ENCODE measurements around the gene GADD45G.

The GADD45G gene, protein sequence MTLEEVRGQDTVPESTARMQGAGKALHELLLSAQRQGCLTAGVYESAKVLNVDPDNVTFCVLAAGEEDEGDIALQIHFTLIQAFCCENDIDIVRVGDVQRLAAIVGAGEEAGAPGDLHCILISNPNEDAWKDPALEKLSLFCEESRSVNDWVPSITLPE

GRCh38 chr9:89604729-89605464, at the start of gene GADD45G:
Gene GADD45G (plus strand): TSS chr9:89605012. CDS start chr9:89605122, 110 bp downstream.
- H3K9me3 Mint-ChIP-seq = no peaks in the 10 kb centered on the region
- H3K27ac Mint-ChIP-seq (ENCODE audit: low read depth) = peak within 1 kb of the TSS; percentile 41
- peak; percentile 60 for ATAC-seq (replicated peaks; ENCODE audit: extremely low read depth, poor library complexity, severe bottlenecking)
- peaks cover 6% of the 10 kb centered on the region for H3K36me3 Mint-ChIP-seq (ENCODE audit: insufficient read depth)
- H3K27me3 Mint-ChIP-seq = peaks cover 80% of the 10 kb centered on the region
- peaks cover 24% of the 10 kb centered on the region for H3K4me1 Mint-ChIP-seq
- peak within 1 kb of the TSS; percentile 81 for H3K4me3 Mint-ChIP-seq
- peak; percentile 61 to 71 for DNase-seq (ENCODE audit: low spot score in 2 of 2)

GRCh38 chr9:89555036-89555415, 49.8 kb upstream of the GADD45G start:
- no peak for DNase-seq (ENCODE audit: low spot score in 2 of 2)
- no peaks in the 10 kb centered on the region for H3K9me3 Mint-ChIP-seq
- no peak overlapping the region for H3K4me3 Mint-ChIP-seq
- peaks cover 22% of the 10 kb centered on the region for H3K4me1 Mint-ChIP-seq
- no peaks in the 10 kb centered on the region for H3K27me3 Mint-ChIP-seq
- H3K36me3 Mint-ChIP-seq (ENCODE audit: insufficient read depth) = peaks cover 2% of the 10 kb centered on the region
- ATAC-seq (replicated peaks; ENCODE audit: extremely low read depth, poor library complexity, severe bottlenecking) = no peak
- no peak overlapping the region for H3K27ac Mint-ChIP-seq (ENCODE audit: low read depth)

DNA sequence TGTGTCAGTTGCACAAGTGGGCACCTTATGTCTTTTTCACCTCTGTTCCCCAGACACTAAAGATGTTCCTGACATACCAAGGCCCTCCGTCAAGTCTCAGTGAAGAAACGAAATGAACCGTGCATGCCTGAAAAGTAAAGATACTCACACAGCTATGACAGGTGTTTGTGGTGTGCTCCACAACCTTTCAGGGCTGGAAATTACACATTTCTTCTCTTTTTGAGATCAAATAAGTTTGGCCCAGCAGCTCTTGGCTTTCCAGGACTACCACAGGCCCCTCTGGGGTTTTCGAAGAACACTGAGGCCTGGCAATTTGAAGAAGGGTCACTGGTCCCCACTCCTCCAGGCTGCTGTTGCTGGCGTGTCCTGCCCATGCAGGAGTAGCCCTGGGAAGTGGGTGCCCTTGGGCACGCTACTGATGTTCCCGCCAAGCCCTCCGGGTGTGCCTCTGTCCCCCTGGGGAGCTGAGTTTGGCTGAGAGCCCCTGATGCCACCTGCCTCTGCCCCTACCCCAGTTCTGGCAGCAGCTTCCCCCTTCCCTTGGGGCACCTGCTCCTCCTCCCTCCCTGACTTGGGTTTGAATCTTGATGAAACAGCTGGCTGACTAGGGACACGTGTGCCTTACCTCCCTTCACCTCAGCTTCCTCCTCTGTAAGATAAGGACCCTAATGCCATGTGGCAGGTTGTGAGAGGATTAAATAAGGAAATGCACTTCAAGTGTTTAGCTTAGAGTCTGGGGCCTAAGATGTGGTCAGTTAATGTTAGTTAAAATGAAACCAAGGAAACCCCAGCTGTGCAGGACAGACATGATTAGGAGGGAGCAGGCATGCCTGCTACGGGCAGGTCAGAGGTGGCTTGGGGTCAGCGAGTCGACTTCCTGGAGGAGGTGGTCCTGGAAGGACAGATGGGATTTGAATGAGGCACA, 49.1 kb upstream of the GADD45G start:
- Mint-ChIP-seq H3K4me3 (no peak overlapping the region), H3K27ac (ENCODE audit: low read depth) (peak overlapping the region; percentile 61), H3K27me3 (no peaks in the 10 kb centered on the region), H3K9me3 (no peaks in the 10 kb centered on the region), H3K4me1 (peaks cover 17% of the 10 kb centered on the region), H3K36me3 (ENCODE audit: insufficient read depth) (peaks cover 2% of the 10 kb centered on the region)
- no peak for DNase-seq (ENCODE audit: low spot score in 2 of 2)
- ATAC-seq (replicated peaks; ENCODE audit: extremely low read depth, poor library complexity, severe bottlenecking) = no peak

DNA sequence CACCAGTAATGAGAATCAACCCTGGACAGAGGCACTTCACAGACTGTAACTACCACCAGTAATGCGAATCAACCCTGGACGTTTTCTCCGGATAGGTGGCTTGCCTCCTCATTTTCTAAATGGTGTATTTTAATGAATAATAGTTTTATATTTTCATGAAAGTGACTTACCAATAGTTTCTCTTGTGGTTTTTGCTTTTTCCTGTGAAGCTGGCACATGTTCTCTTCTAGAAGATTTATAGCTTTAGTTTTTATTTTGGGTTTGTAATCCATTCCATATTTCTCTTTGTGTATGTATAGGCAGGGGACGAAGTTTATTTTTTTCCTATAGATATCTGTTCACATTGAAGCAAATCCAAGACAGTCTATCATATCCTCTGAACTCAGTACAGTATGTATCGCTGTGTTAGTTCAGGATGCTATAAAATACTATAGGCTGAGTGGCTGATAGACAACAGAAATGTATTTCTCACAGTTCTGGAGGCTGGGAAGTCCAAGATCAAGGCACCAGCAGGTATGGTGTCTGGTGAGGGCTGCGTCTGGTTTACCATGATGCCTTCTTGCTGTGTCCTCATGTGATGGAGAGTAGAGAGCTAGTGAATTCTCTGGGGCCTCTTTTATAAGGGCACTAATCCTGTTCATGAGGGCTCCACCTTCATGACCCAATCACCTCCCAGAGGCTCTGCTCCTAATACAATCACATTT, 46.5 kb upstream of the GADD45G start:
- H3K27me3 Mint-ChIP-seq = peaks cover 5% of the 10 kb centered on the region
- no peak overlapping the region for H3K4me3 Mint-ChIP-seq
- H3K36me3 Mint-ChIP-seq (ENCODE audit: insufficient read depth) = peaks cover 2% of the 10 kb centered on the region
- peaks cover 17% of the 10 kb centered on the region for H3K4me1 Mint-ChIP-seq
- DNase-seq (ENCODE audit: low spot score in 2 of 2) (no peak), ATAC-seq (replicated peaks; ENCODE audit: extremely low read depth, poor library complexity, severe bottlenecking) (no peak)
- H3K27ac Mint-ChIP-seq (ENCODE audit: low read depth) = no peak overlapping the region
- H3K9me3 Mint-ChIP-seq = no peaks in the 10 kb centered on the region

GRCh38 chr9:89558948-89559347, 45.9 kb upstream of the GADD45G start:
- H3K4me1 Mint-ChIP-seq = peaks cover 17% of the 10 kb centered on the region
- peaks cover 2% of the 10 kb centered on the region for H3K36me3 Mint-ChIP-seq (ENCODE audit: insufficient read depth)
- no peaks in the 10 kb centered on the region for H3K9me3 Mint-ChIP-seq
- DNase-seq (ENCODE audit: low spot score in 2 of 2) (no peak), ATAC-seq (replicated peaks; ENCODE audit: extremely low read depth, poor library complexity, severe bottlenecking) (no peak)
- peaks cover 11% of the 10 kb centered on the region for H3K27me3 Mint-ChIP-seq
- no peak overlapping the region for H3K27ac Mint-ChIP-seq (ENCODE audit: low read depth)
- no peak overlapping the region for H3K4me3 Mint-ChIP-seq

GRCh38 chr9:89562186-89562814, 42.5 kb upstream of the GADD45G start:
- ATAC-seq (replicated peaks; ENCODE audit: extremely low read depth, poor library complexity, severe bottlenecking) = no peak

GRCh38 chr9:89563571-89564345, 41.1 kb upstream of the GADD45G start:
- no peaks in the 10 kb centered on the region for H3K36me3 Mint-ChIP-seq (ENCODE audit: insufficient read depth)

More at GRCh38 chr9:89562186-89562814, 42.5 kb upstream of the GADD45G start:
- no peak for DNase-seq (ENCODE audit: low spot score in 2 of 2)
- no peaks in the 10 kb centered on the region for H3K9me3 Mint-ChIP-seq
- peaks cover 18% of the 10 kb centered on the region for H3K27me3 Mint-ChIP-seq
- H3K27ac Mint-ChIP-seq (ENCODE audit: low read depth) = no peak overlapping the region
- H3K4me1 Mint-ChIP-seq = peaks cover 6% of the 10 kb centered on the region
- H3K36me3 Mint-ChIP-seq (ENCODE audit: insufficient read depth) = no peaks in the 10 kb centered on the region
- H3K4me3 Mint-ChIP-seq = no peak overlapping the region

DNA sequence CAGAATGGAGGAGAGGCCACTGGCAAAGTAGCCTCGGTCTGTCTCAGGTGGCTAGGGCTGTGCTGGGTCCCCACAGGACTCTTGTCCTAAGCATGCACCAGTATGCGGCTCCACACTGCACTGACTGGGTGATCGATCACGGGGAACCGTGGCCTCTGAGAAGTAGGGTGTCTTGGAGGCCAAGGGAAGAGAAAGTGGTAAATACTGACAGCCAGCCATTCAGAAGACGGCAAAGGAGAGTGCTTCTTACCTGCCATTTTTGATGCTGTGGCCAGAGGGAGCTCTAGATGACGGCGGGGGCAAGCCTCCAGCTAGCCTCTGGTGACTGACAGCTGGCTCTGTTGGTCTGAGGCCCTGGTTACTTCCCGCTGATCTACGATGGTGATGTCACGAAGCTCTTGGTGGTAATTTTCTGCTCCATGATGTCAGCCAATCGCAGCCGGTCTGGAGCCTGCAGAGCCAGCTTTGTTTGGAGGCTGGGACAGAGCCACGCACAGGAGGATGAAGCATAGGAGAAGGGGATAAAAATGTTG, 40.4 kb upstream of the GADD45G start:
- Mint-ChIP-seq H3K4me1 (no peaks in the 10 kb centered on the region), H3K27ac (ENCODE audit: low read depth) (no peak overlapping the region)
- no peak for DNase-seq (ENCODE audit: low spot score in 2 of 2)

More at GRCh38 chr9:89563571-89564345, 41.1 kb upstream of the GADD45G start:
- Mint-ChIP-seq H3K9me3 (no peaks in the 10 kb centered on the region), H3K27ac (ENCODE audit: low read depth) (no peak overlapping the region), H3K27me3 (peaks cover 18% of the 10 kb centered on the region), H3K4me3 (no peak overlapping the region), H3K4me1 (no peaks in the 10 kb centered on the region)
- DNase-seq (ENCODE audit: low spot score in 2 of 2) = no peak
- no peak for ATAC-seq (replicated peaks; ENCODE audit: extremely low read depth, poor library complexity, severe bottlenecking)

GRCh38 chr9:89567649-89568048, 37.2 kb upstream of the GADD45G start:
- Mint-ChIP-seq H3K36me3 (ENCODE audit: insufficient read depth) (no peaks in the 10 kb centered on the region), H3K4me1 (no peaks in the 10 kb centered on the region)
- ATAC-seq (replicated peaks; ENCODE audit: extremely low read depth, poor library complexity, severe bottlenecking) = no peak

More for the DNA sequence above, 40.4 kb upstream of the GADD45G start:
- Mint-ChIP-seq H3K9me3 (no peaks in the 10 kb centered on the region), H3K4me3 (no peak overlapping the region), H3K36me3 (ENCODE audit: insufficient read depth) (no peaks in the 10 kb centered on the region), H3K27me3 (peaks cover 24% of the 10 kb centered on the region)
- no peak for ATAC-seq (replicated peaks; ENCODE audit: extremely low read depth, poor library complexity, severe bottlenecking)

GRCh38 chr9:89574309-89574708, 30.5 kb upstream of the GADD45G start:
- Mint-ChIP-seq H3K36me3 (ENCODE audit: insufficient read depth) (no peaks in the 10 kb centered on the region), H3K9me3 (no peaks in the 10 kb centered on the region), H3K27me3 (peaks cover 80% of the 10 kb centered on the region), H3K27ac (ENCODE audit: low read depth) (no peak overlapping the region), H3K4me1 (no peaks in the 10 kb centered on the region), H3K4me3 (no peak overlapping the region)
- ATAC-seq (replicated peaks; ENCODE audit: extremely low read depth, poor library complexity, severe bottlenecking) = no peak
- DNase-seq (ENCODE audit: low spot score in 2 of 2) = no peak

More at GRCh38 chr9:89567649-89568048, 37.2 kb upstream of the GADD45G start:
- no peak overlapping the region for H3K27ac Mint-ChIP-seq (ENCODE audit: low read depth)
- peaks cover 53% of the 10 kb centered on the region for H3K27me3 Mint-ChIP-seq
- no peak overlapping the region for H3K4me3 Mint-ChIP-seq
- DNase-seq (ENCODE audit: low spot score in 2 of 2) = no peak
- no peaks in the 10 kb centered on the region for H3K9me3 Mint-ChIP-seq

GRCh38 chr9:89576404-89576839, 28.4 kb upstream of the GADD45G start:
- H3K9me3 Mint-ChIP-seq = no peaks in the 10 kb centered on the region

More at GRCh38 chr9:89576404-89576839, 28.4 kb upstream of the GADD45G start:
- H3K27ac Mint-ChIP-seq (ENCODE audit: low read depth) = no peak overlapping the region
- H3K36me3 Mint-ChIP-seq (ENCODE audit: insufficient read depth) = no peaks in the 10 kb centered on the region
- ATAC-seq (replicated peaks; ENCODE audit: extremely low read depth, poor library complexity, severe bottlenecking) (no peak), DNase-seq (ENCODE audit: low spot score in 2 of 2) (no peak)
- peaks cover 83% of the 10 kb centered on the region for H3K27me3 Mint-ChIP-seq
- H3K4me3 Mint-ChIP-seq = no peak overlapping the region
- H3K4me1 Mint-ChIP-seq = peaks cover 17% of the 10 kb centered on the region
